DND-41 (cell line): ENCODE measurements around the gene FLRT1.

Experiments used
- ATAC-seq: fragments of 200-7000 bp; cut with Tn5 transposase; 3 replicates; pipeline ENCODE4 v1.9.1; 2021; ENCODE audit warnings: low read depth; ENCODE audit not compliant: insufficient read depth
- DNase-seq: peaks from one replicate; pipeline ENCODE4 v3.0.0-alpha.2; 2020
- H2AFZ ChIP-seq: 2 replicates; pipeline ENCODE4 v1.6.0; 2012; ENCODE audit warnings: low read depth, low read length
- H3K27ac ChIP-seq: 2 replicates; pipeline ENCODE4 v1.5.1; 2012; ENCODE audit warnings: low read length, inconsistent platforms
- H3K27me3 ChIP-seq: fragments of 200-600 bp; sonication (generic); 2 replicates; pipeline ENCODE4 v1.6.0; 2012; ENCODE audit warnings: low read length, mild to moderate bottlenecking, inconsistent platforms; ENCODE audit not compliant: insufficient read depth, poor library complexity
- H3K36me3 ChIP-seq: 2 replicates; pipeline ENCODE4 v1.5.1; 2012; ENCODE audit warnings: low read length, inconsistent platforms; ENCODE audit not compliant: insufficient read depth
- H3K4me1 ChIP-seq: 2 replicates; pipeline ENCODE4 v1.5.1; 2012; ENCODE audit warnings: mild to moderate bottlenecking, low read length; ENCODE audit not compliant: insufficient read depth
- H3K4me2 ChIP-seq: 2 replicates; pipeline ENCODE4 v1.6.0; 2012; ENCODE audit warnings: mild to moderate bottlenecking, moderate library complexity, low read length, inconsistent platforms; ENCODE audit not compliant: insufficient read depth
- H3K4me3 ChIP-seq, 2 experiments: fragments of 200-600 bp in 1 of 2; shearing (Covaris generic) in 1 of 2; 2 replicates each; pipeline ENCODE4 v1.5.1; 2012 to 2016; ENCODE audit warnings: inconsistent platforms in 2 of 2, low read length in 2 of 2, mild to moderate bottlenecking in 2 of 2, low read depth in 1 of 2, moderate library complexity in 1 of 2
- H3K79me2 ChIP-seq: 2 replicates; pipeline ENCODE4 v1.6.0; 2012; ENCODE audit warnings: low read length, inconsistent platforms; ENCODE audit not compliant: insufficient read depth
- H3K9ac ChIP-seq: 2 replicates; pipeline ENCODE4 v1.6.0; 2012; ENCODE audit warnings: low read depth, mild to moderate bottlenecking, inconsistent platforms, low read length, moderate library complexity
- H3K9me3 ChIP-seq: 2 replicates; pipeline ENCODE4 v1.5.1; 2012; ENCODE audit warnings: low read length, moderate library complexity, mild to moderate bottlenecking, inconsistent platforms; ENCODE audit not compliant: insufficient read depth, severe bottlenecking
- H4K20me1 ChIP-seq: 2 replicates; pipeline ENCODE4 v1.6.0; 2012; ENCODE audit warnings: low read length; ENCODE audit not compliant: insufficient read depth
- CTCF ChIP-seq: IDR thresholded peaks from 2 replicates; pipeline ENCODE4 v1.5.1; 2012; ENCODE audit warnings: borderline replicate concordance, low read length, moderate library complexity, mild to moderate bottlenecking; ENCODE audit not compliant: poor library complexity, severe bottlenecking; ENCODE audit errors: extremely low read depth
- EZH2 ChIP-seq: IDR thresholded peaks from 3 replicates; pipeline ENCODE4 v1.6.1; 2012; ENCODE audit warnings: borderline replicate concordance, low read depth, mild to moderate bottlenecking, moderate library complexity, low read length, inconsistent platforms; ENCODE audit not compliant: severe bottlenecking

The FLRT1 gene

DNA sequence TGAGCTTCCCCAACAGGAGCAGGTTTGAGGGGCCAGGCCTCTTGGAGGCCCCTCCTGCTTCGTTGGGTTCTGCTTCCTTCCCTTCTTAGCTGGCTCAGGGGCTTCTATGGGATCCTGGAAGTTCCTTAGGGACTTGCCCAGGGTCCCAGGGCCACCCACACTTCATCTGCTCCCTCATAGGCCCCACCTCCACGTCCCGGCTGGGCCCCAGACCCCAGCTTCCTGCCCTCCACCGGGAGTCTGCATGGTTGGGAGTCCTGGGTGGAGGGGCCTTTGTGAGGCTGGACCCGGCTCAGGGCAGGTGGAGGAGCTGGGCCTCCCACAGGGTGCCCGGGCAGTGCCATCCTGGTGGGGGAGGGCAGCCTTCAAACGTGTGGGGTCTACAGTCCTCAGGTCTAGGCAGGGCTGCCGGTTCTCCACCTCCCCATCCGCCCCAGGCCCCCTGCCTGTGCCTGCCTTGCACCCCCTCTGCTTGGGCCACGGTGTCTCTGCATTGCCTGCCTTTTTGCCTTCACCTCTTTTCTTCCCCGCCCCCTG is 37.9 kb upstream of the FLRT1 start:
- Histone ChIP-seq H3K36me3 (peaks cover 79% of the 10 kb centered on the region), H4K20me1 (peaks cover 67% of the 10 kb centered on the region), H3K4me1 (no peaks in the 10 kb centered on the region), H3K27ac (no peak overlapping the region), H3K27me3 (no peaks in the 10 kb centered on the region), H2AFZ (no peak overlapping the region), H3K4me2 (no peak overlapping the region), H3K9me3 (no peaks in the 10 kb centered on the region), H3K4me3 (no peak overlapping the region), H3K9ac (no peak overlapping the region), H3K79me2 (peaks cover 15% of the 10 kb centered on the region)
- ATAC-seq (no peak), DNase-seq (no peak)
- TF ChIP-seq CTCF, result no peak
- no peak for TF ChIP-seq EZH2

GRCh38 chr11:63998558-63999348 is 37.0 kb upstream of the FLRT1 start:
- no peak for TF ChIP-seq CTCF
- no peak for TF ChIP-seq EZH2
- H3K4me2 ChIP-seq, result no peak overlapping the region

GRCh38 chr11:63999349-64000025 is 36.2 kb upstream of the FLRT1 start:
- no peak overlapping the region for H3K4me3 ChIP-seq
- H3K27me3 ChIP-seq, result no peaks in the 10 kb centered on the region
- peaks cover 74% of the 10 kb centered on the region for H3K36me3 ChIP-seq
- no peak overlapping the region for H3K9ac ChIP-seq
- H3K27ac ChIP-seq, result no peak overlapping the region
- peaks cover 60% of the 10 kb centered on the region for H4K20me1 ChIP-seq
- no peaks in the 10 kb centered on the region for H3K9me3 ChIP-seq
- DNase-seq (no peak), ATAC-seq (no peak)
- no peaks in the 10 kb centered on the region for H3K4me1 ChIP-seq
- TF ChIP-seq EZH2 (no peak), CTCF (no peak)
- no peak overlapping the region for H2AFZ ChIP-seq
- no peak overlapping the region for H3K4me2 ChIP-seq
- peaks cover 6% of the 10 kb centered on the region for H3K79me2 ChIP-seq

More at GRCh38 chr11:63998558-63999348, 37.0 kb upstream of the FLRT1 start:
- H3K36me3 ChIP-seq, result peaks cover 77% of the 10 kb centered on the region
- H3K79me2 ChIP-seq, result peaks cover 10% of the 10 kb centered on the region
- H3K9me3 ChIP-seq, result no peaks in the 10 kb centered on the region
- H3K27me3 ChIP-seq, result no peaks in the 10 kb centered on the region
- ATAC-seq (no peak), DNase-seq (no peak)
- no peaks in the 10 kb centered on the region for H3K4me1 ChIP-seq
- peaks cover 65% of the 10 kb centered on the region for H4K20me1 ChIP-seq
- H3K9ac ChIP-seq, result no peak overlapping the region
- H3K4me3 ChIP-seq, result no peak overlapping the region
- no peak overlapping the region for H3K27ac ChIP-seq
- no peak overlapping the region for H2AFZ ChIP-seq
